HEK293 (cell line): ENCODE measurements around the gene KIF5A.

ENCODE experiments used
- CTCF ChIP-seq: fragments of 450-650 bp; formaldehyde crosslinking; IDR thresholded peaks from 2 replicates; pipeline ENCODE4 v1.5.1; 2016; ENCODE audit warnings: missing biosample characterization, missing genetic modification characterization
- GFI1B ChIP-seq: fragments of 450-650 bp; formaldehyde crosslinking; IDR thresholded peaks from 2 replicates; pipeline ENCODE4 v1.5.1; 2016; ENCODE audit warnings: missing biosample characterization, missing genetic modification characterization
- ZBTB1 ChIP-seq: fragments of 450-650 bp; formaldehyde crosslinking; IDR thresholded peaks from 2 replicates; pipeline ENCODE4 v1.5.1; 2016; ENCODE audit warnings: missing biosample characterization, missing genetic modification characterization
- ZNF274 ChIP-seq, 2 experiments: fragments of 200-500 bp in 1 of 2; fragments of 450-650 bp in 1 of 2; sonication (Bioruptor generic) in 1 of 2; formaldehyde crosslinking in 1 of 2; IDR thresholded peaks; 2 replicates each; pipeline versions ENCODE4 v1.5.1 to v1.6.1; 2014 to 2016; ENCODE audit warnings: borderline replicate concordance in 1 of 2, inconsistent platforms in 1 of 2, low read length in 1 of 2, missing biosample characterization in 1 of 2, missing genetic modification characterization in 1 of 2
- ZNF398 ChIP-seq: fragments of 450-650 bp; formaldehyde crosslinking; IDR thresholded peaks from 2 replicates; pipeline ENCODE4 v1.5.1; 2017; ENCODE audit warnings: missing biosample characterization, missing genetic modification characterization

- no peak for TF ChIP-seq CTCF (tag by site-specific recombination)
- no peak for TF ChIP-seq ZNF398 (tag by site-specific recombination)
- no peak for TF ChIP-seq ZBTB1
- TF ChIP-seq GFI1B (tag by site-specific recombination): no peak
- TF ChIP-seq ZNF274 (IDR thresholded peaks at IDR 0.05; ENCODE audit: low read length): no peak
- no peak for TF ChIP-seq ZNF274 (tag by site-specific recombination; IDR thresholded peaks at IDR 0.05; ENCODE audit: borderline replicate concordance)
These were observed 26.8 kb downstream of the KIF5A start for GRCh38 chr12:57576613-57577160.
